Ishikawa (cell line): Measurements from ENCODE around the gene ARMC8.

Experiments used
- CEBPB ChIP-seq: IDR thresholded peaks from 2 replicates; pipeline ENCODE4 v1.6.1; 2012
- EP300 ChIP-seq: IDR thresholded peaks from 2 replicates; pipeline ENCODE4 v1.6.1; 2012; ENCODE audit warnings: borderline replicate concordance
- NFIC ChIP-seq: IDR thresholded peaks from 2 replicates; pipeline ENCODE4 v1.6.1; 2012
- YY1 ChIP-seq: IDR thresholded peaks from 2 replicates; pipeline ENCODE4 v1.6.1; 2012; ENCODE audit warnings: low read depth
- TF ChIP-seq, protein P1 (sequence below): IDR thresholded peaks from 2 replicates; pipeline ENCODE4 v1.6.1; 2012
- TF ChIP-seq, protein P2 (sequence below): IDR thresholded peaks from 2 replicates; pipeline ENCODE4 v1.6.1; 2012

DNA sequence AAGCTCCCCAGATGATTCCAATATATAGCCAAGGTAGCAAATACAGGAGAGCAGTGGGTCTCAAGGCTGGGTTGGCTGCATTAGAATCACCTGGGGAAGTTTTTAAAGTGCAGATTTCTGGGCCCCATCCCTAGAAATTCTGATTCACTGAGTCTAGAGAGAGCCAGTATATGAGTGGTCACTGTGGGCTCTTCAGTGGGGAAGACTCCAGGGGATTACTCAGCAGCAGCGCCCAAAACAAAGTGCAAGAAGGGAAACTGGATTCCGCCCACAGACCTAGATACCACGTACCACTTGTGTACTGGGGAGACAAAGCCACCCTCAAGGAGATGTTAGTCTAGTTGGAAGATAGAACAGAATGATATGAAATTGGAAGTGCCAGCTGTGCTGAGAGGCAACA lies 102.6 kb downstream of the ARMC8 start:
- TF ChIP-seq NFIC (no peak), CEBPB (no peak), YY1 (no peak), EP300 (no peak)
- TF ChIP-seq, protein P1, sequence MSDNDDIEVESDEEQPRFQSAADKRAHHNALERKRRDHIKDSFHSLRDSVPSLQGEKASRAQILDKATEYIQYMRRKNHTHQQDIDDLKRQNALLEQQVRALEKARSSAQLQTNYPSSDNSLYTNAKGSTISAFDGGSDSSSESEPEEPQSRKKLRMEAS = no peak
- TF ChIP-seq, protein P2, sequence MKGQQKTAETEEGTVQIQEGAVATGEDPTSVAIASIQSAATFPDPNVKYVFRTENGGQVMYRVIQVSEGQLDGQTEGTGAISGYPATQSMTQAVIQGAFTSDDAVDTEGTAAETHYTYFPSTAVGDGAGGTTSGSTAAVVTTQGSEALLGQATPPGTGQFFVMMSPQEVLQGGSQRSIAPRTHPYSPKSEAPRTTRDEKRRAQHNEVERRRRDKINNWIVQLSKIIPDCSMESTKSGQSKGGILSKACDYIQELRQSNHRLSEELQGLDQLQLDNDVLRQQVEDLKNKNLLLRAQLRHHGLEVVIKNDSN = no peak
